Activated CD4-positive, alpha-beta T cell treated with anti-CD3 and anti-CD28 coated beads for 4 hours (primary cell): ENCODE measurements around the gene CHIC2.

Experiments
- DNase-seq, 2 donors: peaks; one replicate each; pipeline ENCODE4 v3.0.0-alpha.2; 2020

Gene CHIC2

DNA sequence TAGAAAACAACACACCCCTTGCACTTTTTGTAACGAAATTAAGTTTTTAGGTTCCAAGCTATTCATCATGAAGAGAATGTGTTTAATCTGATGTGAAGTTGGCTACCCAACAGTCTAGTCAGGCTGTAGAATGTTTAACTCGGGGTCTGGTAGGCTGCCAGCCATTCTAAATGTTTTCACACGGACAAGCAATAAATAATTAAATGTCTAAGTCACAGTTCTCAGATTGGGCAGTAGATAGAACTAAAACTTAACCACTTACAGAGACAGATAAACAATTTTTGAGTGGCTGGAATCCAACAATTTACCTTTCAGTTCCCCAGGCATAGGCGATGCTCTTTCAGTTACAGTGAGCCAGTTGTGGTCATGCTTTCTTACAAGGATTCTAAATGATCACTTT is 66.5 kb downstream of the CHIC2 start:
- no peak for DNase-seq

DNA sequence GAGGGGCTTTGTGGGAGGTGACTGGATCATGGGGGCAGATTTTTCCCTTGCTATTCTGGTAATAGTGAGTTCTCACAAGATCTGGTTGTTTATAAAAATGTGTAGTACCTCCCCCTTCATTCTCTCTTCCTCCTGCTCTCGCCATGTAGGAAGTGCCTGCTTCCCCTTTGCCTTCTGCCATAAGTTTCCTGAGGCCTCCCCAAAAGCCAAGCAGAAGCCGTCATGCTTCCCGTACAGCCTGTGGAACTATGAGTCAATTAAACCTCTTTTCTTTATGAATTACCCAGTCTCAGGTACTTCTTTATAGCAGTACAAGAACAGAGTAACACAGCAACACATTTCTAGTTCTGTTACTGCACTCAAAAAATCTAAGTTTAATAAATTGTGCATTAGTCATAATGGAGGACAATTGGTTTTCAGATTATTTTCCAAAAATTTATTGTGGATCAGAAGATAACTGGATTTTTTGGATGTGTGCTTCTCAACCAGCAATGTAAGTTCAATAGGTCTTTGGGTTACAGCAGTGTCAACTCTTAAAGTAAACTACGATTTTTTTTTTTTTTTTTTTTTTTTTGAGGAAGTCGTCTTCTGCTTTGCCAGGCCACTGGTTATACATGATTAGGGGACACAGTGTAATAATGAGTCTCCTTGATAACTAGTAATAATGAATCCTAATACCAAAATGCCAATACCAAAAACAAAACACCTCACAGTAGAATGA is 69.9 kb downstream of the CHIC2 start:
- DNase-seq = no peak

DNA sequence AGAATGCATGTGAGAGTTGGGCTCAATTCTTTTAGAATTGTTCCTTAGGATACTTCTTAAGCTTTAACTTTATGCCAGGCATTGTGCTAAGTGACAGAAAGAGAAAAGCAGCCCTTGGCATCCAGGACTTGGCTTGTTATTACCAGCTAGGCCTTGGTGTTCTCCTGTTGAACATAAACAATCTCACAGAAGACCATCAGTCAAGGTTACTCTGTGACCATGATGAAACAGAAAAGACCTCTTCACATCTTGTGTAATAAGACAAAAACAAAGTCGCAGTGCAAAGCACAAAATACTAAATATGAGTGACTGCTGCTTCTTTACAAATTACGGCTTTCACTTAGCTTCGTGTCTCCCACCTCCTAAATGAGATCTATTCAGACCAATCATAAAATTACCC is 71.6 kb downstream of the CHIC2 start:
- DNase-seq = no peak

DNA sequence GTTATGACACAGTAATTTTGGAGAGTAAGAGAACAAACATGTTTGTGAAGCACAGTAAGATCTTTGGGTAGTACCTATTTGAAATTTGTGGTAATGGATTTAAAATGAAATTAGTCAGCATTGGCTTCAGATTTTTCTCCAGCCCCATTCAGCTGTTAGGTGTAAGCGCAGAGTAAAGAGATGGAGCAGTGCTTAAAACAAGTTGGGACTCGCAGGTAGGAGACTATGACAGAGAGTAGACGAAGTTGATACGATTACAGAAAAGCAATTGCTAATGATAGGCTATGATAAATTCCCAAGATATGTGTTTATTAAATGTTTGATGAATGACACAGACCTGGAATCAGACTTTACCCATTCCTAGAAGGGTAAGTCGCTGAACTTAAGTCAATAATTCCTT is 72.6 kb downstream of the CHIC2 start:
- DNase-seq = no peak

DNA sequence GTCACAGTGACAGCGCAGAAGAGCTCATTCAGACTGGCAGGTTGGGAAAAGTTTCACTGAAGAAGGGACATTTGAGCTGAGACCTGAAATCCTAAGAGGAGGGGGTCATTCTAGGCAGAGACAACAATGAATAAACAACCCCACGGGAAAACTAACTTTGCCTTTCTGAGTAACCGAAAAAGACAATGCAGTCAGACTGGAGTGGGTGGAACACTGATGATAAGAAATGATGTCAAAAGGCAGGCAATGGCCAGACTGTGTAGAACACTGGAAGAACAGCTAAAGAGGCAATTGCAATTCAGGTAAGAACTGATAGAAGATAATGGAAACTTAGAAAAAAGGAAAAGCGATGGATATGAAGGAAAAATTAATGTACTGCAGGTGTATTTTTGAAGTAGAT is 73.8 kb downstream of the CHIC2 start:
- DNase-seq = no peak

DNA sequence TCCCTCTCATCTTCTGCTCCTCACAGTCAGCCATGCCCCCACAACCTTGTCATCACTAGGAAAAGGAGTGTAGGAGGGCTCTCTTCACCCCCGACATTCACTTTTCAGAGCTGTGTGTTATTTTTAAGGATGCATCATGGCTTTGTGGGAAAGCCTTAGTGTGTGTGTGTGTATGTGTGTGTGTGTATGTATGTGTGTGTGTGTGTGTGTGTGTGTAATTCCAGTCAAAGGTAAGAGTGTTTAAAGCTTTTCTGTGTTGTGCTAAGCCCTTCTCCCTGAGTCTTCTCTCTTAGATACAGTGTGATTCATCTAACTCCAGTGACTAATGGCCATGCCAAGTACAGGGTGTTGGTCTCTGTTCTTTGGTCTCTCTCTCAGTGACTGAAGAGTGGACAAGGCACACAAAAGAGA is 76.6 kb downstream of the CHIC2 start:
- no peak for DNase-seq

DNA sequence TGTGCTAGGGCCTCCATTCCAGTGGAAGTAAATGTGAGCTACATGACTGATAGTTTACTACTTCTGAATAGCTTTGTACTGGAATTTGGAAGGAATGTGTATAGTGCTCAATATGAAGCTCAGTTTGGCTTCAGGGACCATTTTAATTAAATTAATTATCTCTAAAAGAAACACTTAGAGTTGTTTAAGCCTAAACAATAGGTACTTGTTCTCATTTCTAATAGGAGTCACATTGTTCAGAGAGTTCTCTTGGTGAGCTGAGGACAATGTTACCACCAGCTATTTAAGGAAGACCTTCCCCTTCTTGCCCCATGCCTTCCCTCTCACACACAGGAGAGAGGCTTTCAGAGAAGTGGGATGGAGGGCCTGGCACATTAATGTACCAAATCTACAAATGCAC is 78.3 kb downstream of the CHIC2 start:
- no peak for DNase-seq

DNA sequence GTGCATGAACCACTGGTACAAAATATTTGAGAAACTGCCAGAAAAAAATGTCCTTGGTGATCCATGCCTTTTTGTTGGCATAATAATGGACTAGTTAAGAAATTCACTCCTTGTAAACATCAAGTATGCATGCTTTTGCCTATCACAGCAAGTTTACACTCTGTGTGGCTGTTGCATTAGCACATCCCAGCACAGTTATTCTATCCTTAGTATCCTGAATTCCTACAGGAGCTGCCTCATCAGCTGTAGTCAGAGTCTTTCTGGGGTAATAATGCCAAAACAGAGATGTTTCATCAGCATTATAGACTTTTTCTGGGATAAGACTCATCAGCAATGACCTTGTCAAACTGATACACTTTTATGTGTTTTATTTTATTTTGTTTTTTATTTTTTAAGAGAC is 82.8 kb downstream of the CHIC2 start:
- no peak for DNase-seq

DNA sequence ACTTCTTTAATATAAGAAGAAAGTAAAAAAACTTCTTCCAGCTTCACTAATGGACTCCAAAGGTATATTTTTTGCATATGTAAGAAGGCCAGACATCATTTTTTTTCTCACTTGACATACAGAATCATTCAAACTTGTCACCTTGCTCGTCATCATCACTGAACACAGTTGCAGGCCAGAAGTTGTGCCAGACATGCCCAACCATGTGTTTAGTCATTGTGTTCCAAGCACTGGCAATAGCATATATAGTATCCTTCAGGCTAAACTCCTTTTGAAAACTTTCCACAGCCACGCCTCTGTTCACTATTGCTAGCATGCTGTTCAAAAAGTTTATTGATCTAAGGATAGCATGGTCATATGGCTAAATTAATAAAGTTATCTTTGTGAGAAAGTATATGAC is 83.3 kb downstream of the CHIC2 start:
- no peak for DNase-seq

DNA sequence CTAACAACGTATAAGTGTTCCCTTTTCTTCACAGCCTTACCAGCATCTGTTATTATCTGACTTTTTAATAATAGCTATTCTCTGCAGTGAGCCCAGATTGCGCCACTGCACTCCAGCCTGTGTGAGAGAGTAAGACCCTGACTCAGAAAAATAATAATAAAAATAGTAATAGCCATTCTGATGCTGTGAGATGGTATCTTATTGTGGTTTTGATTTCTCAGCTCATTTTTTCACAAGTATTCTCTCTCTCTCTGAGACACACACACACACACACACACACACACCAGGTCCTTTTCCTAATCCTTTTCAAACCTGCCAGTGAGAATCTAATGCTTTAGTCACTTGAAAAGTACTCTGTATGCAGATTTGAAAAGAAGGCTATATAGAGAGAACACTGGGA is 89.8 kb downstream of the CHIC2 start:
- DNase-seq = no peak

DNA sequence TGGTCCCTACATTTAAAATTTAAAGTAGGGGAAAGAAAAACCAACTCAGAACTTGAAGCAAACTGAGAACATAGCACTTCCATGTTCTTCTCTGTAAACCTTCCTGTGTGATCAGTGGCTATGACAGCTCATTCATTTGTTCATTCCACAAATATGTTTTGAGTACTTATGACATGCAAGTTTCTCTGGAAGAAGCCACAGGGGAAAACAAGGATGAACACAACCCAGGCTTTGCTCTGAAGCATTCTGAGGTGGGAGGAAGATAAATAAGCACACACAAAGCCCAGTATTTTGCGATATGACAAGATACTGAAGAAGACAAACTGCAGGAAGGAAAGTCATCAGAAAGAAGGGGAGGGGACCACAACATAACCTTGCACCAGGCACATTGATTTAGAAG is 96.4 kb downstream of the CHIC2 start:
- no peak for DNase-seq

DNA sequence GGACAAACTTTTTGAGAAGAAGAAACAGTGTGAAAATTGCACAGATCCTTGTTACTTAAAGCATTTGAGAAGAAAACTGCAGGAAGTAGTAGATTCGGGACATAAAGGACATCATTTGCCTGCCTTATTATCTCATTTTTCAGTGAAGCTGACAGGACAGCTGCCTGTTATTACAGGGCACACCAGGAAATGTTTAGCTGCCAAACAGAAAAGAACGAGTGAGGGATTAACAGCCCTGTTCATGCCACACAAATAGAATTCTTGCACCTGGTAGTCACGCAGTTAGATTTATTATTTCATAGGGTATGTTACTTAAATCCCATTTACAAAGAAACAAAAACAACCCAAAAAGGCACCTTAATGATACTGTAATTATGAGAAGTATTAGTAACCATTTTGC is 100.6 kb downstream of the CHIC2 start:
- no peak for DNase-seq

DNA sequence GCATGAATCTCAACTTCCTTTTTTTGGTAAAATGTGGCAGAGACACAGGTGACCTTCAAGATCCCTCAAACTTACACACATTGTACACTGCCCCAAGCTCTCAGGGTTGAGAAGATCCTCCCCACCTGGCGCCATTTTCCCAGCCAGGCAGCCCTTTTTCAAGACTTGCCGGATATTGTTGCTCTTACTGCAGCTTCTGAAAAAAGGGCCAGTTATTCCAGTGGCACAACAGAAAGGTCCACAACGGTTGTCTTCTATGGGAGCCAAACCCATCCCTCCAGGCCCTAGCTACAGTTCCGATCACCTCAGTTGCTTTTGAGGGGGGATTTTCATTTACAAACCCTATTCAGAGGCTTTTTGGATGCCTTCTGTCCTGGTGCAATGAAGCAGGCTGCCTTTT is 101.1 kb downstream of the CHIC2 start:
- no peak for DNase-seq

DNA sequence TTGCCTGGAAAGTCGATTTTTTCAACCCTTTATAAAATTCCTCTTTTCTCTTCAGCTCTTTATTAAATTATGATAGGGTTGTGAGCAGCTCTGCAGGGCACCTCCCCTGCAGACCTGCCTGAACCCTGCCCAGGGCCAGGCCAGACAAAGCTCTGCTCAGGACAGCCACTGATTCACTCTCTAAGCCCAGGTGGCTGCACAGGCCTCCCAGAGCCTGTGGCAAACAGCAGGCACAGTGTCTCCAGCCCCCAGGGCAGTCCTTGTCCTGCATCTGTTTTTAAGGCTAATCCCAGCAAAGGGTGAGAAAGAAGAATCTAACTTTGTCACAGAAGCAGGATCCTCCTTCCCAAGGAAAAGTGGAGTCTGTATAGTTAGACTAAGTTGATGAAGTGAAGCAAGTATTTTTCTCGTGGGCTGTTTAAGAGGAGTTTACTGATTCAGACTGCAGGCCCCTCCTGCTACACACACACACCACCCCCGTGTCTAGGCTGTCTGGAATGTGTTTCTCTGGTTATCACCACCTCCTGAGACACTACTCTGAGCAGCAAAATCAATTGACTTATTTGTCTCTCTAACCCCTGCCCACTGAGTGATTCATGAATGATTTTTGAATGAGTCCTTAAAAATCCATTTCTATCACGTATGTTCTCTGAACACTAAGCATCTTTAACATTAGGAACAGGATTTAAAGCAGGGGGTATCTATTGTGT is 101.7 kb downstream of the CHIC2 start:
- no peak for DNase-seq

DNA sequence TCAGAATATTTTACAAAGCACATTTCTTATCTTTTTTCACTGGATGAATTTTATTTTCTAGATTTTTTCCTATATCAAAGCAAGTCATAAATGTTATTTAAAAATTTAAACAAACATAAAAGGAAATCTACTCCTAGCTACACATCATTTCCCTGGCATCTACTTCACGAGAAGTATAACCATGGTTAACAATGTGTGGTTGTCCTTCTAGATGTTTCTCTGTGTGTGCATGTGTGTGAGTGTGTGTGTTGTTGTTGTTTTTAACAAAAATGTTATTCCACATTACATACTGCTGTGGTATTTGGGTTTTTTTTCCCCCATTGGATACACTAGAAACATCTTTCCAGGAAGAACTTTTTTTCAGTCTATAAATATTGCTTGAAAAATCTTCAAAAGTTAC is 103.1 kb downstream of the CHIC2 start:
- DNase-seq = no peak

DNA sequence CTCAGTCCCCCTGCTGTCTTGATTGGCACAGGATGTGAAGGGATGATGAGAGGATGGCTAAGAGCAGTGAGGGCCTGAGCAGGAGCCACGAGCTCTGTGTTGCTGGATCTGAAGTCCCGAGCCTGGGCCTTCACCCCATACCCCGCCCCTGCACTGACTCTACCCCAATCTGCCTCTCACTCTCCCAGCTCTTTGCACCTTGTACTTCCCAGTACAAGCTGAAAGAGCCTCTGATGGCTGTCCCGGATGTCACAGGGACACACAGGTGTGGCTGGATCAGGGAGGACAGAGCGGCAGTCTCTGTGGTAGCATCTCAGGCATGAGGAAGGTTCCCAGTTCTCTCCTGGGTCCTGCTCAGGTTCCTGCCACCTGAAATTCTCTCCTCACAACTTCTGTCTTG is 103.6 kb downstream of the CHIC2 start:
- DNase-seq = no peak
